ENCODE results near the gene TERF2IP.

Gene TERF2IP

GRCh38 chr16:75676909-75677308, 29.3 kb downstream of the TERF2IP start, which contains the start of gene CPHXL2:
Gene CPHXL2 (minus strand): TSS chr16:75677009. CDS start chr16:75676999, 10 bp downstream.
- no peak for TF ChIP-seq FOXM1 (IDR thresholded peaks at IDR 0.05; ENCODE audit: borderline replicate concordance, low read depth)
- TF ChIP-seq CEBPB (IDR thresholded peaks at IDR 0.05) = no peak
- TF ChIP-seq USF1 (IDR thresholded peaks at IDR 0.05) = no peak
- no peak for TF ChIP-seq RAD21 (IDR thresholded peaks at IDR 0.05; ENCODE audit: low read depth)
- no peak for TF ChIP-seq TEAD4 (IDR thresholded peaks at IDR 0.05)
- no peak for TF ChIP-seq YY1 (IDR thresholded peaks at IDR 0.05; ENCODE audit: low read depth)
- TF ChIP-seq NFIC (IDR thresholded peaks at IDR 0.05) = no peak
- TF ChIP-seq REST (IDR thresholded peaks at IDR 0.05; ENCODE audit: low read depth) = no peak
- no peak for TF ChIP-seq TAF1 (IDR thresholded peaks at IDR 0.05; ENCODE audit: low read depth)
- no peak for TF ChIP-seq EP300 (IDR thresholded peaks at IDR 0.05; ENCODE audit: borderline replicate concordance)
- no peak for TF ChIP-seq MAX (IDR thresholded peaks at IDR 0.05)
- no peak for TF ChIP-seq CREB1 (IDR thresholded peaks at IDR 0.05; ENCODE audit: low read depth)
- no peak for TF ChIP-seq ZBTB7A (IDR thresholded peaks at IDR 0.05; ENCODE audit: low read depth)
- no peak for TF ChIP-seq TCF12 (IDR thresholded peaks at IDR 0.05; ENCODE audit: low read depth)
- TF ChIP-seq EGR1 (IDR thresholded peaks at IDR 0.05) = no peak

GRCh38 chr16:75679366-75679765, 31.8 kb downstream of the TERF2IP start:
- TF ChIP-seq REST (IDR thresholded peaks at IDR 0.05; ENCODE audit: low read depth) (no peak), CEBPB (IDR thresholded peaks at IDR 0.05) (no peak), TCF12 (IDR thresholded peaks at IDR 0.05; ENCODE audit: low read depth) (no peak), ZBTB7A (IDR thresholded peaks at IDR 0.05; ENCODE audit: low read depth) (no peak), CREB1 (IDR thresholded peaks at IDR 0.05; ENCODE audit: low read depth) (no peak), USF1 (IDR thresholded peaks at IDR 0.05) (no peak), MAX (IDR thresholded peaks at IDR 0.05) (no peak), YY1 (IDR thresholded peaks at IDR 0.05; ENCODE audit: low read depth) (no peak), RAD21 (IDR thresholded peaks at IDR 0.05; ENCODE audit: low read depth) (no peak), EGR1 (IDR thresholded peaks at IDR 0.05) (no peak), TEAD4 (IDR thresholded peaks at IDR 0.05) (no peak), NFIC (IDR thresholded peaks at IDR 0.05) (no peak), TAF1 (IDR thresholded peaks at IDR 0.05; ENCODE audit: low read depth) (no peak), FOXM1 (IDR thresholded peaks at IDR 0.05; ENCODE audit: borderline replicate concordance, low read depth) (no peak), EP300 (IDR thresholded peaks at IDR 0.05; ENCODE audit: borderline replicate concordance) (no peak)

- TF ChIP-seq ZBTB7A (IDR thresholded peaks at IDR 0.05; ENCODE audit: low read depth) (no peak), MAX (IDR thresholded peaks at IDR 0.05) (no peak), CEBPB (IDR thresholded peaks at IDR 0.05) (no peak), REST (IDR thresholded peaks at IDR 0.05; ENCODE audit: low read depth) (no peak), USF1 (IDR thresholded peaks at IDR 0.05) (no peak)
Measured at GRCh38 chr16:75682308-75682707, 34.7 kb downstream of the TERF2IP start.

GRCh38 chr16:75687361-75687760, 39.8 kb downstream of the TERF2IP start:
- TF ChIP-seq ZBTB7A (IDR thresholded peaks at IDR 0.05; ENCODE audit: low read depth) = no peak
- TF ChIP-seq TEAD4 (IDR thresholded peaks at IDR 0.05) = no peak
- no peak for TF ChIP-seq MAX (IDR thresholded peaks at IDR 0.05)
- TF ChIP-seq YY1 (IDR thresholded peaks at IDR 0.05; ENCODE audit: low read depth) = no peak
- TF ChIP-seq USF1 (IDR thresholded peaks at IDR 0.05) = no peak

All from Ishikawa (cell line).